HG03520 (cell line): ENCODE data around the gene BAZ2B.

Experiments used
- ATAC-seq: cut with Tn5 transposase; IDR thresholded peaks from one replicate; pipeline ENCODE4 v1.9.1; 2021; ENCODE audit warnings: mild to moderate bottlenecking, moderate library complexity; ENCODE audit not compliant: unreplicated experiment

The BAZ2B gene

DNA sequence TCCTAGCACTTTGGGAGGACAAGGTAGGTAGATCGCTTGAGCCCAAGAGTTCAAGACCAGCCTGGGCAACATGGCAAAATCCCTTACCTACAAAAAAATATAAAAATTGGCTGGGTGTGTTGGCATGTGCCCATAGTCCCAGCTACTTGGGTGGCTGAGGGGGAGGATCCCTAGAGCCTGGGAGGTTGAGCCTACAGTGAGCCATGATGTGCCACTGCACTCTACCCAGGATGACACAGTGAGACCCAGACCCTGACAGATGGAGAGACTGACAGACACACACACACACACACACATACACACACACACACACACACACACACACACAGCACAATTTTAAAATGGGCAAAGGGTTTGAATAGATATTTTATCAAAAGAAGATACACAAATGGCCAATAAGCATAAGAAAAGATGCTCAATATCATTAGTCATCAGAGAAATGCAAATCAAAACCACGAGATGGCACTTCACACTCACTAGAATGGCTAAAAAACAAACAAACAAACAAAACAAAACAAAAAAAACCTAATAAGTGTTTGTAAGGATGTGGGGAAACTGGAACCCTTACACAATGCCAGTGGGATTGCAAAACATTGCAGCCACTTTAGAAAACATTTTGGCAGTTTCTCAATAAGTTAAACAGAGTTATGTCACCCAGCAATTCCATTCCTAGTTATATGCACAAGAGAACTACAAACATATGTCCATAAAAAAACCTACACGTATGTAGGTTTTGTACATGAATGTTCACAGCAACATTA is 42.3 kb downstream of the BAZ2B start:
- ATAC-seq = no peak

DNA sequence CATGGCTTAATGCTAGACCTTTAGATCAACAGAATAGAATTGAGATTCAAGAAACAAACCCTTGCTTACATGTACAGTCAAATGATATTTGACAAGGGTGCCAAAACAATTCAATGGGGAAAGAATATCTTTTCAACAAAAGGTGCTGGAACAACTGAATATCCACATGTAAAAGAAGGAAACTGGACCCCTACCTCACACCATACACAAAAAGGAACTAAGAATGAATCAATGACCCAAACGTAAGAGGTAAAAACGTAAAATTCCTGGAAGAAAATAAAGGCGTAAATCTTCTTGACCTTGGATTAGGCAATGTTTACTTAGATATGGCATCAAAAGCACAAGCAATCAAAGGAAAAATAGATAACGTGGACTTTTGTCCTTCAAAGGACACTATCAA is 43.1 kb downstream of the BAZ2B start:
- ATAC-seq = no peak

DNA sequence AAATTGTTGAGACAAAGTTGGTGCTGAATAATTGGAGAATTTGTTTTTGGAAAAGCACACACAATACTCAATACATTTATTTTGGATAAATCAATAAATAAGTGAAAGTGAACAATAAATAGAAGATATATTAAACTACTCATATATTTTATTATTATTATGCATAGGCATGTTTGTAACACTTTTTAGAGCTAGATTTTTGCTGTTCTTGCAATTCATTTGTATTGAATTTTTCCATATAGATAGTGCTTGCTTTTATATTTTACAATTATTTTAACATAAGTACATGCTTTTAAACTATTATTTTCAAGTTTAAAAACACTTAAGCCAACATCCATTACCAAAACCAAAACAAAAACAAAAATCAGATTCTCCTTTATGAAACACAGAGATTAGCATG is 43.9 kb downstream of the BAZ2B start:
- no peak for ATAC-seq

DNA sequence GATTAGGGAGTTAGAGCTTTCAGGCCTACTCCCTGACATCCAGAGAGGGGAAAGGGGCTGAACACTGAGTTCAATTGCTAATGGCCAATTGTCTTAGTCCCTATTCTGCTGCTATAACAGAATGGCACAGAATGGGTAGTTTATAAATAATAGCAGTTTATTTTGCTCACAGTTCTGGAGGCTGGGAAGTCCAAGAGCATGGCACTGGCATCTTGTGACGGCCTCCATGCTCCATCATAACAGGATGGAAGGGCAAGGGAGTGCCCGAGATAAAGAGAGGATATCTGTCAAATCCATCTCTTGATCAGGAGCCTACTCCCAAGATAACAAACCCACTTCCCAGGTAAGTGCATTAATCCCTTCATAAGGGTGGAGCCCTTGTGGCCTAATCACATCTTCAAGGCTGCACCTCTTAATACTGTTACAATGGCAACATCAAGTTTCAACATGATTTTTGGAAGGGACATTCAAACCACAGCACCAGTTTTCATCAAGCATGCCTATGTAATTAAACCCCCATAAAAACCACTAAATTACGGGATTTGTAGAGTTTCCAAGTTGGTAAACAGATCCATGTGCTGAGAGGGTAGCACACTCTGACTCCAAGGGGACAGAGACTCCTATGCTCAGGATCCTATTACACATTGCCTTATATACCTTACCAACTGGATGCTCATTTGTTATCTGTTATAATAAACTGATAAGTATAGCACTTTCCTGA is 44.6 kb downstream of the BAZ2B start:
- no peak for ATAC-seq

DNA sequence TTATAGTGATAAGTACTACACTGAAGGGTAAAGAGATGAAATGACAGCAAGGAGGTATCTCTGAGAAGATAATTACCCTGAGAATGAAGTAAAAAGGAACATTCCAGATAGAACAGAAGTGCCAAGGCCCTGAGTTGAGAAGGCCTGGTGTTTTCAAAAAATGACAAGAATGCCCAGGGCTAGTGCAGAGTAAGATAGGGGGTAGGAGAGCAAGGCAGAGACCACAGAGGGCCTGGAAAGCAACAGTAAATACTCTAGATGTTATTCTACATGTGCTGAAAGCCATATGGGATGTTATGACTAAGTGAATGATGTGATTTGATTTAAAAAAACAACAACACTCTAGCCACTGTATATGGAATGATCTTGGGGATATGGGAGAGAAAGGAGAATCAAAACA is 52.3 kb downstream of the BAZ2B start:
- ATAC-seq = no peak

DNA sequence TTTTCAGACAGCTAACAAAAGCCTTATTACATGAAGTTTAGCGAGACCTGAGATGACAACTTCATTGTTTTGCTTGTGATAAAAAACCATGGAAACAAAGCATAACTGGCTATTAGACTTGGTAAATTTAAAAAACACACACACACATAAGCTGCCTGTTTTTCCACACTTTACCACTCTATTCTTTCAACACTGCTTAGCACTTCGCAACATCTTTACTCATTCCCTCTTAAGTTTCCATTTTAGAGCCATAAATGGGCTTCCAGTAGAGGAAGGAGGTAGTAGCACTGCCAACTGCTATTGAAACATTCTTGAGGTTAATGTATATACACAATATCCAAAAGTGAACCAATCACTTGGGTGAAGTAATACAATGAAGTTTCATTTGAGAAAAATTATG is 54.1 kb downstream of the BAZ2B start:
- ATAC-seq = no peak

DNA sequence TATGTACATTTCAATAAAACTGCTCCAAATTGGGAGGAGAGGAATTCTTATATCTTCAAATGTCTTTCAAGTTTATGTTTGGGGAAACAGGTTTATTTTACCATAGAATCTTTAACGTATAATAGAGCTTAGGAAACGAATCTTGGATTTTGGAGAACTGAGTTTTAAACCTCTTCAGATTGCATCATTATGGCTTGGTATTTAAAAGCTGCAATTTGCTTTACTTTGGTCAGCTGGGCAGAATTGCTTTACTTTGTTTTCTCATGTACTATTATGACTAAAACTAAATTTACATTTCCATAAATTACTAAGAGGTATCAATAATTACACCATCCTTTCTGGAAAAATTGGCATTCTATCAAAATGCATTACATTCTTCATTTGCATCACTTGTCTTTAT is 54.6 kb downstream of the BAZ2B start:
- ATAC-seq = no peak

DNA sequence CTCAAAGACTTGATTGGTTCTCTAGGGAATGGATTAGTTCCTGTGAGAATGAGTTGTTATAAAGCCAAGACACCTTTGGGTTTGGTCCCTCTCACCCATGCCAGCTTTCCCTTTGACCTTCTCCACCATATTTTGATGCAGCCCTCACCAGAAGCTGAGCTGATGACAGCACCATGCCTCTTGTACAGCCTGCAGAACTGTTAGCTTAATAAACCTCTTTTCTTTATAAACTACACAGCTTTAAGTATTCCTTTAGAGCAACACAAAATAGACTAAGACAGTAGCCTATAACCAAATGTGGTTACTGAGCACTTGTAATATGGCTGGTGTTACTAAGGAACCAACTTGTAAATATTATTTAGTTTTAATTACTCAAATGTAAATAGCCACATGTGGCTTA is 55.1 kb downstream of the BAZ2B start:
- ATAC-seq = no peak

DNA sequence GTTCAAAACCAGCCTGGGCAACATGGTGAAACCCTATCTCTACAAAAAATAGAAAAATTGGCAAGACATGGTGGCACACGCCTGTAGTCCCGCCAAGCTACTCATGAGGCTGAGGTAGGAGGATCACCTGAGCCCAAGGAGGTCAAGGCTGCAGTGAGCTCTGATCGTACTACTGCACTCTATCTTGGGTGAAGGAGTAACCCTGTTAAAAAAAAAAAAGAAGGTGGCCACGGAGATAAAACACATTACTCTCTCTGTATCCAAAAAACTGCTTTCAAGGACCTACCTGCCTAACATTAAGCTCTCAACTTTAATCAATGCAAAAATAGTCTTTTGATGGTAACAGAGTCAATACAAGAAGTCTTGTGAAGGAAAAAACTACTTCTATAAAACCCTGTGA is 57.3 kb downstream of the BAZ2B start:
- ATAC-seq = no peak

DNA sequence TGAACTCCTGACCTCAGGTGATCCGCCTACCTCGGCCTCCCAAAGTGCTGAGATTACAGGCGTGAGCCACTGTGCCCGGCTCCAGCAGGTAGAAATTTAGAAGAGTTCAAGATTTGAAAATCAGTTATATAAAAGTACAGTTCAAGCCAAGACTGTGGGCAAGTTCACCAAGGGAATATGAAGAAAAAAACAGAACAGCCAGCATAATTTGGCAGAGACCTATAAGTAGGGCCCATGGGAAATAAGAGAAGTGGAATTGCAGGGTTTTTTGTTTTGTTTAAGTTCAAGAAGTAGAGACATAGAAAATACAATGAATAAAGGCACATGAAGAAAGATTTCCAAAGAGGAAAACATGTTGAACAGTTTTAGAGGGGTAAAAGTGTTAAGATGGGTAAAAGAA is 57.9 kb downstream of the BAZ2B start:
- no peak for ATAC-seq

DNA sequence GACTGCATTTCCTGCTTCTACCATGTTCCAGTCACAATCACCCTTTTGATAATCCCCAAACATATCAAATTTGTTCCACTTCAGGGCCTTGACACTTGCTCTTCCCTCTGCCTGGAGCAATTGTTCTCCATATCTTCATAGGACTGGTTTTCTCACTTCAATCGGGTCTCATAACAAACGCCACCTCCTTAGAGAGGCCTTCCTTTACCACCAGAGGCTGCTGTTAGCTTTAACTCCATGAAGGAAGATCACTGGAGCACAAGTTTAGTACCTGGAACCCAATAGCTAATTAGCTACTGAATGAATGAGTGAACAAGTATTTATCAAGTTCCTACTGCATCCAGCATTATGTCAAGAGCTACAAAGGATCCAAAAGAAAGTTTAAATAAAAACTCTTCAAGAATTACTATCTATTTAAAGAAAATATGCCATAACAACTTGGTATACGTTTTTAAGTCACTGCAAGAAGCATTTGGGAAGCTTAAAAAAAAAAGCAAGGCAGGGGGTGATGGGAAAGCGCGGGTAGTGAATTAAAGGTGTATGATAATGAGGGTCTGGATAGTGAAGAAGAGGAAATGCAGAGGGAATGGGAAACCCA is 58.8 kb downstream of the BAZ2B start:
- no peak for ATAC-seq

DNA sequence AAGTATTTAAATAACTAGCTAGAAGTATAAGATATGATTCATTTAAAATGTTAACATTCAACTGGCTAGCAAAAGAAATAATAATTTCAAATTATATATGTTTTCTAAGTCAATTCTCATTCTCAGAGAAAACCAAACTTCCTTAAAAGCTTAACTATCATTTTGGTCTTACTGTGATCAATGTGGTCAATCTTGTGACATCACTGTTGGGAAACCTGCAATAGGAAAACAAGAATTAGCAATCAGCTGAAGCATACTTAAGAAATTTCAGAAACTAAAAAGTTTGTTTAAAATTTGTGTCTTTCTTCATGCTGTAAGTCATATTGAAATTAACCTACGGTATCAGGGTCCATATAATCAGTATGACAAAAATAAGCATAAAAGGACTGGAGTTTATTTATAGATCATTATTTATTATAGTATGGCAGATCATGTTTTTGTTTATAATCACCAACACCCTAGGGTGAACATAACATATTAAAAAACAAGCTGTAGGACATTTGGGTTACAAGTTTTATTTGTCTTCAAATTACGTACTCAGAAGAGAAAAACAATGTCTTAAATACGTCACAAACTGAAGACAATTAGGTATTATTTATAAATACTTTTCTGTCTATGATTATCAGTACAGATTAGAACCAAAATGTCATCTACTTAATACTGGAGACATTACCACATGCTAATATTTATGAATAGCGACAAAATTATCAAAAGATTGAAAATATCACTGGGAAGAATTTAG is 60.5 kb downstream of the BAZ2B start:
- ATAC-seq = no peak

DNA sequence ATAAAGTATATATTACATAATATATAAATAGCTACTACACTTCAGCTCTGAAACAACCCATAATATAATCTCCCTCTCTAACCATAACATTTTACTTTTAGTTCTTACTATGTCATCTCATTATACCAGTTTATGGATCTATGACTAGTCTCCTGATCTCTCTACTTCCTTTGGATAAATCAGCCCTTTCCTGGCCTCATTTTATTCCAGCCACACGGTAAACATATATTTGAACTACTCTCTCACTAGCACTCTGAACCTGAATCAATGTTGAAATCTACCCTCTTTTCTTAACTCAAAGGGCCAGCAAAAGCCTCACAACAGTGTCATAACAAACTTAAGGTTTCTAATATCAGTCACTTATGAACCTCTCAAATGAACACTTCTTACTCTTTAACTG is 62.6 kb downstream of the BAZ2B start:
- no peak for ATAC-seq

DNA sequence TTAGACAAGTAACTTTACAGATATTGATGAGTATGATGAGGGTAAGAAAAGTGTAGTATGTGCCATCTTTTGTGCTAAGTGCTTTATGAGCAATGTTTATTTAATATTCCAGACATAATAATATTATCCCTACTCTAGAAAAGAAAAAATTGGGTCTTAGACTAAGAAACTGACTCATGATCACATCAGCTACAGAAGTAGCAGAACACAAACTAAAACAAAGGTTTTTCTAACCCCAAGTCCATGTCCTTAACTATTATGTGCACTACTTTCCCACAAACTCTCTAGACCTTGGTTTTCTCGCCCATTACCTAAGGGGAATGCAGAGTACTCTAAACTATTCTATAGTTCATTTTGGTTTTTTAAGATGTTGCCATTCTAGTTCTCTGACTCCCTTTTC is 64.5 kb downstream of the BAZ2B start:
- ATAC-seq = no peak

DNA sequence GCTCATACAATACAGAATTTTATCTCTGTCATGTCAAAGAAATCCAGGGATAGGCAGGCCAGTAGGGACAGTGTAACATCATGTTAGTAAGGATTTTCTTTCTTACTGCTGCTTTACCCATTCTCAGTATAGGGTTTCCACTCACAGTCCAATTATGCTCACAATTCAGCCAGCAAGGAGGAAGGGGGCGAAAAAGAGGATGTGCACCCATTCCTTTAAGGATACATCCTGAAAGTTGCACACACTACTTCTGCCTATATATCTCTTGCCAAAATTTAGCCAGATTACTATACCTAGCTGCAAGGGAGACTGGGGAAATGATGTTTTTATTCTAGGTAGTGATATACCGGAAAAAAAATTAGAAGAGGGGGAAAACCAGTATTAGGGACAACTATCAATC is 66.1 kb downstream of the BAZ2B start:
- ATAC-seq = no peak

DNA sequence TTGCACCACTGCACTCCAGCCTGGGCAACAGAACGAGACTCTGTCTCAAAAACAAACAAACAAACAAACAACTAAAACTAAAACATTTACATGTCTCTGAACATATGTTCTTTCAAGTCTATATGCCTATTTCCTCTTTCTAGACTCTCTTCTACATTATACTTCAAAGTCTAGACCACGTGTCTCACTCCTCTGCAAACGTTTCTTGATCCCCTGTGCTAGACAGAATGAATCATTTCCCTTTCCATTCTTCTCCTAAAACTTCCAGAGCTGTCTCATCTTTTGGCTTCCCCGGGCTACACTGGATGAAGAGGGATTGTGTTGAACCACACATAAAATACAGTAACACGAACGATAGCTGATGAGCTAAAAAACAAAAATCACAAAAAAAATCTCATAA is 67.1 kb downstream of the BAZ2B start:
- ATAC-seq = no peak

DNA sequence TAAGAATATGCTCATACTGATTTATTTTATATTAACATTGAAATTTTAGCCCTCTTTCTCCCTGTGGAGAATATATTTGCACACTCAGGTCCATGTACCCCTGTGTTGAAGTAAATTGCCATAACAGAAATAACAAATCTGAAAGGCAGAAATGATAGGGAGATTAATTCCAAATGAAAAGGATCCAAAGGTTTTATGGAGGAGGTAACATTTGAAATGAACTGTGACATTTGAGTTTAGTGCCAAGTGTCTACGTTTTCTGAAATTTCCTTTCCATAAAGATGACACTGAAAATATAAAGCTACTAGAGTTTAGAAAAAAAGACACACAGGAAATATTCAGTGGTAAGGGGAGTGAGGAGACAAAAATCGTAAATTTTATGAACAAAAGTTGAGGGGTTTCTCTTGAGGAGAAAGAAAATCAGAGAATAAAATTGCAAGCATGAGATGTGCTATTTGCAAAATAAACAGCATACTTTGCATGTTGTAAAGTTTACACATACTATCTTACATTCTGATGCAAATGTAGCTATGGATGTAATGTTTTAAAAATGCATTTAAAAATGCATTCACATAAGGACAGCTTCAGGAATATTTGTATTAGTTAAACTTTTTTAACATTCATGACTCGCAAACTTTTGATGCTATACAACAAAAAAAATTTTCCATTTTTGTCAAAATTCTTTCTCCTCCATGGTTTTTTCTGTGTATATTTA is 69.5 kb downstream of the BAZ2B start:
- ATAC-seq = no peak

DNA sequence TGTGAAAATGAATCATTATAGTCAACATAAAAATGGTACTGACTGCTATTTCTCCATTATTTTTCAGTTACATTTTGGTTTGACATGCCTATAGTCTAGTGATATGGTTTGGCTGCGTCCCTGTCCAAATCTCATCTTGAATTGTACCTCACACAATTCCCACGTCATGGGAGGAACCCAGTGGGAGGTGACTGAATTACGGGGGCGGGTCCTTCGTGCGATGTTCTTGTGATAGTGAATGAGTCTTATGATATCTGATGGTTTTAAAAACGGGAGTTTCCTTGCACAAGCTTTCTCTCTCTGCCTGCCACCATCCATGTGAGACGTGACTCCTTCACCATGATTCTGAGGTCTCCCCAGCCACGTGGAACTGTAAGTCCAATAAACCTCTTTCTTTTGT is 70.3 kb downstream of the BAZ2B start:
- ATAC-seq = no peak

DNA sequence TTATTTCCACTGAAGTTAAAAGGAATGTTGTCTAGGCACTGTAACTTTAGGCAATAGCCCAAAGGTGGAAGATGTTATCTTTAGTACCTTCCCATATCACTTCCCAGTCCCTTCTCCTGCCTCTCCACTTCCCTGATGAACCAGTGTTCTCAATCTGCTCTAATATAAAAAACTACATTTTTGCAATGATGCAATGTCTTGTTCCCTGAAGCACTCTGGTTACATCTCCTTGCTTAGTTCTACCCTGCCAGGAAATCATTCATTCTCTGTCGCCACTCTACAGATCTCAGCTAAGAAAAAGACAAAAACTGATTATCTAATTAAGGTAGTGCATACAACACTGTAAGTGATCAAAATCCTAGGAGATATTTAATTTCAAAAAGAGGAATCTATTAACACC is 71.3 kb downstream of the BAZ2B start:
- no peak for ATAC-seq

DNA sequence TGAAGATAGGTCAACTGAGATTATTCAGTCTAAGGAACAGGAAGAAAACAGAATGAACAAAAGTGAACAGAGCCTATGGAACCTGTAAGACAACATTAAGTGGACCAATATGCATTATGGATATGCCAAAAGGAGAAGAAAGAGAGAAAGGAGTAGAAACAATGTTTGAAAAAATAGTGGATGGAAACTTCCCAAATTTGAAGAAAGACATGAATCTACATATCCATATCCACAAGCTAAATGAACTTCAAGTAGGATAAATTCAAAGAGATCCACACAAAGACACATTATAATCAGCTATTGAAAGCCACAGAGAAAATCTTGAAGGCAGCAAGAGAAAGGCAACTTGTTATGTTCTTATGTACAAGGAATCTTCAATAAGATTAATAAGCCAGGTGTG is 74.2 kb downstream of the BAZ2B start:
- ATAC-seq = no peak

DNA sequence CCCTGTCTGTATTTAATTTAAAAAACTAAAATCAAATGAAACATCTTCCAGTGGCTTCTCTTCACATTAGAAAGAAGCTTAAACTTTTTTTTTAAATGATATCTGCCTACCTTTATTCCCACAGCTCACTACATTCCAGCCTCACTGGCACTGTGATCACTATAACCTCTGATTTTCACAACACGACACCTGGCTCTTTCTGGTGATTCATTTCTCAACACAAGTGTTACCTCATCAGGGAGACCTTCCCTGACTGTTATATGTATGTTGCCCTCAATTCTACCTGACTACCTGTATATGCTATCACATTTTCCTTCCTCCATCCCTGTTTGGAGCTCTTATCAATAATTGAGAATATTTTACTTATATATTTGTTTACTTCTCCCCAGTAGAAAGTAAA is 76.6 kb downstream of the BAZ2B start:
- no peak for ATAC-seq
